ENCODE results near the gene GID4.

DNA sequence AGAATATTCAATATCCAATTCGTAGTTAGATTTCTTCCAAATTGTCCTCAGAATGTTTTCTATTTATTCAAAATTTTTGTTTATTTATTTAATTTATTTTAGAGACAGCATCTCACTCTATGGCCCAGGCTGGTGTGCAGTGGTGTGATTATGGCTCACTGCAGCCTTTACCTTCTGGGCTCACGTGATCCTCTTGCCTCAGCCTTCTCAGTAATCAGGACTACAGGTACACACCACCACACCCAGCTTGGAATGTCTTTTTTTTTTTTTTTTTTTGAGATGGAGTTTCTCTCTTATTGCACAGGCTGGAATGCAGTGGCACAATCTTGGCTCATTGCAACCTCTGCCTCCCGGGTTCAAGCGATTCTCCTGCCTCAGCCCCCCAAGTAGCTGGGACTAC lies 45.0 kb downstream of the GID4 start:
- TF ChIP-seq, protein P1, sequence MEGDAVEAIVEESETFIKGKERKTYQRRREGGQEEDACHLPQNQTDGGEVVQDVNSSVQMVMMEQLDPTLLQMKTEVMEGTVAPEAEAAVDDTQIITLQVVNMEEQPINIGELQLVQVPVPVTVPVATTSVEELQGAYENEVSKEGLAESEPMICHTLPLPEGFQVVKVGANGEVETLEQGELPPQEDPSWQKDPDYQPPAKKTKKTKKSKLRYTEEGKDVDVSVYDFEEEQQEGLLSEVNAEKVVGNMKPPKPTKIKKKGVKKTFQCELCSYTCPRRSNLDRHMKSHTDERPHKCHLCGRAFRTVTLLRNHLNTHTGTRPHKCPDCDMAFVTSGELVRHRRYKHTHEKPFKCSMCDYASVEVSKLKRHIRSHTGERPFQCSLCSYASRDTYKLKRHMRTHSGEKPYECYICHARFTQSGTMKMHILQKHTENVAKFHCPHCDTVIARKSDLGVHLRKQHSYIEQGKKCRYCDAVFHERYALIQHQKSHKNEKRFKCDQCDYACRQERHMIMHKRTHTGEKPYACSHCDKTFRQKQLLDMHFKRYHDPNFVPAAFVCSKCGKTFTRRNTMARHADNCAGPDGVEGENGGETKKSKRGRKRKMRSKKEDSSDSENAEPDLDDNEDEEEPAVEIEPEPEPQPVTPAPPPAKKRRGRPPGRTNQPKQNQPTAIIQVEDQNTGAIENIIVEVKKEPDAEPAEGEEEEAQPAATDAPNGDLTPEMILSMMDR (IDR thresholded peaks at IDR 0.05): no peak
- no peak for TF ChIP-seq EP300 (IDR thresholded peaks at IDR 0.05)
